ENCODE measurements around the gene HS6ST2.

DNA sequence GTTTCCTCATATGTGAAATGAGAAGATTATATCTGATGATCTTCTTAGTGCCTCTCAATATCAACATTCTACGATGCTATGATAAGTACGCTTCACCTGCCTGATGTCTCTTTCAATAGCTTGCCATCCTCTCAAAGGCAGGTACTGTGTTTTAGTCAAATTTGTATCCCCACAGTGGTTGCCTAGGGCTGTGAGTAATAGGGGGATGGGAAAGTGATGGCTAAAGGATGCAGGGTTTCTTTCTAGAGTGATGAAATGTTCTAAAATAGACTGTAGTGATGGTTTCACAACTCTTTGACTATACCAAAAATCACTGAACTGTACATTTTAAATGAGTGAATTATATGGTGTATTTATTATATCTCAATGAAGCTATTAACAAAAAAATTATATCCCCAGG is 142.8 kb downstream of the HS6ST2 start:
- TF ChIP-seq, protein P1, sequence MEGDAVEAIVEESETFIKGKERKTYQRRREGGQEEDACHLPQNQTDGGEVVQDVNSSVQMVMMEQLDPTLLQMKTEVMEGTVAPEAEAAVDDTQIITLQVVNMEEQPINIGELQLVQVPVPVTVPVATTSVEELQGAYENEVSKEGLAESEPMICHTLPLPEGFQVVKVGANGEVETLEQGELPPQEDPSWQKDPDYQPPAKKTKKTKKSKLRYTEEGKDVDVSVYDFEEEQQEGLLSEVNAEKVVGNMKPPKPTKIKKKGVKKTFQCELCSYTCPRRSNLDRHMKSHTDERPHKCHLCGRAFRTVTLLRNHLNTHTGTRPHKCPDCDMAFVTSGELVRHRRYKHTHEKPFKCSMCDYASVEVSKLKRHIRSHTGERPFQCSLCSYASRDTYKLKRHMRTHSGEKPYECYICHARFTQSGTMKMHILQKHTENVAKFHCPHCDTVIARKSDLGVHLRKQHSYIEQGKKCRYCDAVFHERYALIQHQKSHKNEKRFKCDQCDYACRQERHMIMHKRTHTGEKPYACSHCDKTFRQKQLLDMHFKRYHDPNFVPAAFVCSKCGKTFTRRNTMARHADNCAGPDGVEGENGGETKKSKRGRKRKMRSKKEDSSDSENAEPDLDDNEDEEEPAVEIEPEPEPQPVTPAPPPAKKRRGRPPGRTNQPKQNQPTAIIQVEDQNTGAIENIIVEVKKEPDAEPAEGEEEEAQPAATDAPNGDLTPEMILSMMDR (conservative IDR thresholded peaks at IDR 0.05; ENCODE audit: low read depth, low read length) = no peak
- TF ChIP-seq EZH2phosphoT487 (IDR thresholded peaks at IDR 0.05; ENCODE audit: borderline replicate concordance, low read length) = no peak
